NK-92 treated with Interleukin-12 subunit alpha and Interleukin-12 subunit beta, amount 100 ng/mL, for 24 hours (cell line): Measurements from ENCODE around the gene ANO8.
"Not testable (repeated sequence)": the region's sequence is repeated elsewhere in the genome, so short reads cannot be mapped to it uniquely, and the experiment has no call there.

Source experiments
- DNase-seq: peaks from one replicate; lab custom pipeline; 2025; lab: John Stamatoyannopoulos, UW

Gene ANO8

GRCh38 chr19:17309198-17309964 is 25.3 kb downstream of the ANO8 start, which contains the start of gene DDA1:
Gene DDA1, plus strand, starts transcription at chr19:17309563. Its CDS starts 92 bp downstream, at chr19:17309655.
- peak; percentile 99 for DNase-seq

DNA sequence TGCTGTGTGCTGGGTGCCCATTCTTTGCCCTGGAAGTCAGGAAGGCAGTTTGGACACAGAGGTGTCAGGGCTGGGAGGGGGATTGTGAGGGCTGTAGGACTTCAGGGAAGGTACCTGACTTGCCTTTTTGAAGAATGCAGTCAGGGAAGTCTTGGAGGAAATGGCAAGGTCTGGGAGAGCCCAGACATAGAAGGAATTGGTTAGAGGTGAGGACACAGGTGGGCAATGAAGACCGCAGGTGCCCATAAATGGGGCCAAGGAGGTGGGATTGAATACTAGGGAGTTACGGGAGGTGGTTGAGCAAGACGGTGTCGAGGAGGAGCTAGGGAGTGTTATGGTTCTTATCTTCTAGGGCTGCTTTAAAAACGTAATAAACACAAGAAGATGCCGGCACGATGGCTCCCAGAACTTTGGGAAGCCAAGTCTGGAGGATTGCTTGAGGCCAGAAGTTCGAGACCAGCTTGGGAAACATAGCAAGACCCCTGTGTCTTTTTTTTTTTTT is 26.7 kb downstream of the ANO8 start:
- no peak for DNase-seq

DNA sequence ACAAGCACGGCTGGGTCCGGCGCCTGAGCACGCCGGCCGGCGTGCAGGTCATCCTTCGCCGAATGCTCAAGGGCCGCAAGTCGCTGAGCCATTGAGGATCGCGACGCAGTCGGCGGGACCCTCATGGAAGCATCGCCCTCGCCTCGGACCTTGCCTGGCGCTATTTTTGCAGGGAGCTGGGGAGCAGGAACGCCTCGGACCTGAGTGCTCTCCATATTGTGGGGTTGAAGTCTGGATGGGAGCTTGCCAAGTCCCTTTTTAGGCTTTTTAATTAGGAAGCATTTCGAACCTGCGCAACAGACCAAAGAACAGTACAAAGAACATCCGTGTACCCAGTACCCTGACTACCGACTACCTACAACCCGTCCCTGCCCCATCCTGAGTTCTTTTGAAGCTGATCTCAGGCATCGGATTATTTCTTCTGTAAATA is 28.4 kb downstream of the ANO8 start:
- DNase-seq = no peak

- peak; percentile 98 for DNase-seq
Observed at GRCh38 chr19:17305517-17306284, 29.0 kb downstream of the ANO8 start, which contains the start of gene MRPL34. Gene MRPL34, plus strand, starts transcription at chr19:17305872. Its CDS starts 21 bp downstream, at chr19:17305893.

DNA sequence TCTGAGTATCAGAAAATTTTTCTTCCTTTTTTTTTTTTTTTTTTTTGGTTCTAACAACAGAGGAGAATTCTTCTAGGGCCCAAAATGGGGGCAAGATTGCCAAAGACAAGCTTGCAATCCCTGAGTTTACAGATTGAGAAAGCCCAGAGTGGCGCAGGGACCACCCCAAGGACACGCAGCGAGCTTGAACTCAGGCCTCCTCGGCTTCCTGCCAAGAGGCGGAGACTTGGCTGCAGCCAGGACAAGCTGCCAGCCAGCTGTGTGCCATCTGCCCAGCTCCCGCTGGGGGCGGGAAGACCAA is 29.5 kb downstream of the ANO8 start:
- no peak for DNase-seq

DNA sequence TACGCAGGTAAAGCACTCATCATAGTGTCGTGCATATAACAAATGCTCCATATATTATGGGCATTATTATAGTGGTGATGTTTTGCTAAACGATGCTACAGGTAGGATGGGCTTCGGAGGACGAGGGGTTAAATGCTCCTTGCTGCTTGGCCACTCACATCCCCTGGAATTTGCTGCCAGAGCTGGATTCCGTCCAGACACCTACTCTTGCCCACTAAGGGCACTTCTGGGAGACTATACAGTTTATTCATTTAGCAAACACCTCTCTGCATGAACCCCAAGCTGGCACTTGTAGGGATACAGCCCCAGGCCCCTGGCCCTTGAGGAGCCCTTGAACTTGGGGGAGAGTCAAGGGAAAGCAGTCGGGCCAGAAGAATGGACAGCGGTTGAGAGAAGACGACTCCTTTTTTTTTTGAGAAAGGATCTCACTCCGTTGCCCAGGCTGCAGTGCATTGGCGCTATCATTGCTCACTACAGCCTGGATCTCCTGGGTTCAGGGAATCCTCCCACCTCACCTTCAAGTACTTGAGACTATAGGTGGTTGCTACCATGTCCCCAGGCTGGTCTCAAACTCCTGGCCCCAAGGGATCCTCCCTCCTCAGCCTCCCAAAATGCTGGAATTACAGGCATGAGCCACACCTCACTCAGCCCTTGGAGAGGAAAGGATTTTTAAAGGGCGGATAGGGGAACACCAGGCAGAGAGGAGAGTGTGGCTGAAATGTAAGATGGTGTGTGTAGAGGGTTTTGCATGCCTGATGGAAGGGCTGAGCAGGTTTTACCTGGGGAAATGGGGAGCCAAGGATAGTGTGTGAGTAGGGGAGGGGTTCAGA is 30.1 kb downstream of the ANO8 start:
- DNase-seq = no peak

DNA sequence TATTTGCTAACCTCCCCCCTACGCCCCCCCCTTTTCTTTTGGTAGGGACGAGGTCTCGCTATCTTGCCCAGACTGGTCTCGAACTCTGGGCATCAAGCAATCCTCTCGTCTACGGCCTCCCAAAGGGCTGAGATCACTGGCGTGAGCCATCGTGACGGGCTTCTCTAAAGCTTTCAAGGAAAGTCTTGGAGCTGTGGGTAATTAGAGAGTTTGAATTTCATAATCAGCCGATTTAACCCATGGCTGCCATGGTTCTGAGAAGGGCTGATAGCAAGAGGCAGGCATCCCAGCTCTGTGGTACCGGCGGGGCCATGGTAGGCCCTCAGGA is 30.8 kb downstream of the ANO8 start:
- DNase-seq = no peak

DNA sequence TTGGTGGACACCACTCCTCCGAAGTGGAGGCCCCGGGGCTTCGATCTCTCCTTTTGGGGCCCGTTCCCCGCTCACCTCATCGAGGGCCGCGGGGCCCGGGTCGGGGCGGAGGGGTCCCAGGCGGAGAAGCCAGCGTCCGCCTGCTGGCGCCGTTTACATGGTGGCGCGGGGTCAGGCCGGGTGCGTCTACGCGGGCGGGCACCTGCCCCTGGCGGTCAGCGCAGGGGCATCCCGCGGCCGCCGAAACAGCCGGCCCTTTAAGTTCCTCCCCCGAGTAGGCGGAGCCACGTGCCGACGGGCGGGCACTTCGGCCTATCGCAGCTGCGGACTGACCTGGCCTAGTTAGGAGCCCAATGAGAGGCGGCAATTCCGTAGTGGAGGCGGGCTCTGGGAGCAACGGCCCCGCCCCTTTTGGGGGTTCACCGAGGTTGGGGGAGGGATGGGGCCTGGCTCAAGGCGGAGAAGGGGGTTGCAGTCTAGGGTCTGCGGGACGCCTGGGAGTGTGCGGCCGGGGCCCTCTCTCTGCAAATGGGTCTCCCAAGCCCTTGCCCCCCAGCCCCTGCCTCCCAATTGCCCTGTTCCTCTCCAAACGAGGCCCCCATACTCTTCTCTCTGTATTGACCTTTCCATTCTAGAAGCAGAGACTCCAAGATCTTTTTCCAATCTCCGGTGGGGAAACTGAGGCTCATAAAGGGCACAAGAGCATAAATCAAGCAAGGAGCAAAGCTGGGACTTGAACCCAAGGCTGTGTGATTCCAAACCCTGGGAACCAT is 31.3 kb downstream of the ANO8 start, which contains the start of gene ABHD8:
TSS of gene ABHD8 (minus strand) at position 259 of the 773 bp plus-strand sequence. CDS start 1,809 bp downstream, outside the sequence.
- peak; percentile 77 for DNase-seq

DNA sequence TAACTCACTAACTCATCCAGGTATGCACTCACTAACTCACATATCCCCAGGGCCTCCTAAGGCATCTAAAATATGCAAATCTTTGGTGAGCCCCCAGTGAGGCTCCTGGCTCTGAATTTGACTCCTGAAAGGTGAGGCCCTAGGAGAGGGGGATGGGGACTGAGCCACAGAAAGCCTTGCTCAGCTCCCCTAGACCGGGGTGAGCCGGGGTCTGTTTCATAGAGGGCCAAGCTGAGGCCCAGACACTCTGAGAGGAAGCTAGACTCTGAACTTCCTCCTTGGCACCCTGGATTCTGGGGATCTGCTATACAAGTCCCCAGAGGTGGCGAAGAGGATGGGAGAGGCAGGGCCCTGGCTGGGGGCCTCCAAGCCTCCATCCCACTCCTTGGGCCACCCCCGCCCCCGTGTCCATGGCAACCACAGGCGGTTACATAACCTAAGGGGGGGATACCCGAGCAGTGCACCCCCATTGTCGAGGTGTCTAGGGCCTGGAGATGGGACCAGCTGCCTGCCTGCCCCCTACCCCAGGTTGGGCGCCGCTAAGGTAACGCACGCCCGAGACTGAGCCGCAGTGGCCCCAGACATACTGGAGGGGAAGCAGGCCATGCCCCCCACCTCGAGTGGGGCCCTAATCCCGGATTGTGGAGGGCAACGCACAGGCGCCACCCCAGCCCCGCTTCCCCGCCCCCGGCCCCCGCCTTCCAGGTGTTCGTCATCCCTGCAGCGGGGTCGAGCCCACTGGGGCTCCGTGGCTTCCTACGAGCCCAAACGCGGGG is 32.1 kb downstream of the ANO8 start:
- DNase-seq = no peak

- DNase-seq = no peak
Observed at GRCh38 chr19:17300992-17301619, 33.5 kb downstream of the ANO8 start.

GRCh38 chr19:17296976-17297375 is 37.7 kb downstream of the ANO8 start:
- DNase-seq = no peak

DNA sequence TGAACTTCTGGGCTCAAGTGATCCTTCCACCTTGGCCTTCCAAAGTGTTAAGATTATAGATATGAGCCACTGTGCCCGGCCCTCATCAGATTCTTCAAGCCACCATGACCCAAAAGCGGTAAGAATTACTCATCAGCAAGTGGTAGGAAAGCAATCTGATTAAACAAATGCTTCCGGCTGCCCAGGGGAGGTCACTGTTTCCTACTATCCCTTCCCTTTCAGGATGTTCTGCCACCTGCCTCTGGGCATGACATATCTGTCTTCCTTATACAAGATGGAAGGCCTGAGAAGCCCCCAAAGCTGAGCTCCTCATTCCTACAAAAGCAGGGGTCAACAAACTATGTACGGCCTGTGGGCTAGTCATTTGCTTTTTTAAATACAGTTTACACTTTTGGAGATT is 38.4 kb downstream of the ANO8 start:
- DNase-seq = no peak

DNA sequence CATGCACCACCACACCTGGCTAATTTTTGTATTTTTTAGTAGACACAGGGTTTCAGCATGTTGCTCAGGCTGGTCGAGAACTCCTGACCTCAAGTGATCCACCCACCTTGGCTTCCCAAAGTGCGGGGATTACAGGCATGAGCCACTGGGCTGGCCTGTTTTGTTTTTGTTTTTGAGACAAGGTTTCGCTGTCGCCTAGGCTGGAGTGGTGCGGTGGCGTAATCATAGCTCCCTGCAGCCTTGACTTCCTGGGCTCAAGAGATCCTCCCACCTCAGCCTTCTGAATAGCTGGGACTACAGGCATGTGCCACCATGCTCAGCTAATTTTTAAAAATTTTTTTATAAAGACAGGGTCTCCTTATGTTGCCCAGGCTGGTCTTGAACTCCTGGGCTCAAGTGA is 39.1 kb downstream of the ANO8 start:
- not testable (repeated sequence) for DNase-seq

DNA sequence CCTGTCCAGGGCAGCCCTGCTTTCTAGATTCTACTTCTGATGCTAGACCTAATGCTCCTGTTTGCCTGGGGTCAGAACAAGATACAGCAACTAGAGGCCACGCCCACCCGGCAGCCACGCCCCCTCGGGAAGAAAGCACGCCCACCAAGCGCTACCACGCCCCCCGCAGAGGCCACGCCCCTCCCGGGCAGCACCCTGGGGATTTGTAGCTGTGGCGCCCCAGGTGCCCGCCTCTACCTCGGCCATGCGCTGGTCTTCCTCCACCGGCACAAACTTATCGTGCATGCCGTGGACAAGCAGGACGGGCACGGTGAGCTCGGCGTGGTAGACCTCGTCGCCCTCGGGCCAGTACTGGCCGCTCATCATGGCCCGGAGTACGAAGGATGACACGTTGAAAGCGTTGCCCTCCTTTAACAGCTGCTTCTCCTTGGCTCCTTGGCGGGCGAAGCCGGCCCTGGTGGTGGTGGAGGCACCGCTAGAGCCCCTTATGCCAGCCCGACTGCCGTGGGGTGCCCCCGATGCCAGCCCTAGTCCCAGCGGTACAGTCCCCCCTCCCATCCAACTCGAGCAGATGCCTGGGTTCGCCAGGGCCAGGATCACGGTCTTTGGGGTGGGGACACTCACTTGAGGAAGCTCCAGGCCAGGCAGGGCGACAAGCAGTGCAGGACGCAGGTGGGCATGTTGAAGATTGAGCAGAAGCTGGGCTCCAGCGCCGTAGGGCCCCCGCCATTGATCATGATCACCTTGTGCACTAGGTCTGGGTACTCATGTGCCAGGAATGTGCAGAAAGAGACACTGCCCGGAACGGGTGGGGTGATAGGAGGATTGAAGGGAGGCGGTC is 40.4 kb downstream of the ANO8 start:
- peak; percentile 15 for DNase-seq

DNA sequence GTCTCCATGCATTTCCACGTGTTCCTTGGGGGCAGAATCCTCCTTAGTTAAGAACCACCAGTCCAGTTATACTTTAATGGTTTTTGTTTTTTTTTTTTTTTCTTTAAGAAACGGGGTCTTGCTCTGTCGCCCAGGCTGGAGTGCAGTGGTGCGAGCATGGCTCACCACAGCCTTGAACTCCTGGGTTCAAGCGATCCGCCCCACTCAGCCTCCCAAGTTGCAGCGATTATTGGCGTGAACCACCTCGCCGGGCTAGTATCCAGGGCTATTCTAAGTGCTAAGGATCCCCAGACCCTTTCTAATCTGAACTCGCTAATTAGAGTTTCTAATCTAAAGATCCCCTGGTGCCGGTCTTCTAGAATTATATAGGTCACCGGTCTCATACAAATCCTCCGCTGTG is 41.0 kb downstream of the ANO8 start:
- no peak for DNase-seq

GRCh38 chr19:17292301-17293074 is 42.2 kb downstream of the ANO8 start:
- no peak for DNase-seq

GRCh38 chr19:17289489-17289888 is 45.2 kb downstream of the ANO8 start:
- no peak for DNase-seq

DNA sequence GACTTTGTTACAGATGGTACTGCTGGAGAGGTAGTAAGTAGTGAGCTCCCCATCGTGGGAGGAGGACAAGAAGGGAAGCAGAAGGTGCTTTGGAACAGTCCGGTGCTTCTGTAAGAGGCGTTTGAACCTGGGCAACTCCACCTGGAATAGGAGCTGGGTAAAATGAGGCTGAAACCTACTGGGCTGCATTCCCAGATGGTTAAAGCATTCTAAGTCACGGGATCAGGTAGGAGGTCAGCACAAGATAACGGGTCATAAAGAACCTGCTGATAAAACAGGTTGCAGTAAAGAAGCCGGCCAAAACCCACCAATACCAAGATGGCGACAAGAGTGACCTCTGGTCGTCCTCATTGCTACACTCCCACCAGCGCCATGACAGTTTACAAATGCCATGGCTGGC is 47.9 kb downstream of the ANO8 start:
- DNase-seq = no peak

DNA sequence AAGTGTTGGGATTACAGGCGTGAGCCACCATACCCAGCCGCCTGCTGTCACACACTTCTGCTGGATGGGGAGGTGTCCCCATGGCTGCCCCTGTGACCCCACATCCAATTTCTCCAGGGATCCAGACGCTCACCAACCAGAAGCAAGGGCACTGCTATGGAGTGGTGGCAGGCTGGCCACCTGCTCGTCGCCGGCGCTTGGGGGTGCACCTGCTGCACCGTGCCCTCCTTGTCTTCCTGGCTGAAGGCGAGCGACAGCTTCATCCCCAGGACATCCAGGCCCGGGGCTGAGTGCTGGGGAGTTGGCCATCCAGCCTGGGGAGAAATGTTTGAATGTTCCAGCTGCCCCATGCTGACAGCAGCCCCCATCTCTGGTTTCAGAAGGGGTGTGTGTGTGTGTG is 48.4 kb downstream of the ANO8 start:
- DNase-seq = no peak
